Mucosa of descending colon (tissue), 3 donors: ENCODE results near the gene G6PC3. TPM values are rescaled to one million over a fixed set of nuclear protein-coding genes. Genes with fewer than 3 reads are reported as not detected.

Source experiments
- ATAC-seq: fragments of 200-7000 bp; cut with Tn5 transposase; one replicate; pipeline ENCODE4 v1.9.1; 2020; ENCODE audit warnings: mild to moderate bottlenecking, moderate library complexity
- DNase-seq, 3 donors: peaks; one replicate each; pipeline ENCODE4 v3.0.0-alpha.2; 2020
- H3K36me3 ChIP-seq: fragments of 200-600 bp; one replicate; pipeline ENCODE4 v1.8.0; 2021; ENCODE audit warnings: low read depth, mild to moderate bottlenecking
- H3K4me1 ChIP-seq: fragments of 200-600 bp; one replicate; pipeline ENCODE4 v1.8.0; 2021; ENCODE audit warnings: low read depth, mild to moderate bottlenecking
- H3K4me3 ChIP-seq: fragments of 200-600 bp; one replicate; pipeline ENCODE4 v1.8.0; 2021; ENCODE audit warnings: mild to moderate bottlenecking
- H3K9me3 ChIP-seq: fragments of 200-600 bp; one replicate; pipeline ENCODE4 v1.8.0; 2021; ENCODE audit warnings: mild to moderate bottlenecking
- intact Hi-C, 2 donors: fragments of 100-400 bp; cut with DNase I in 1 of 2; cut with micrococcal nuclease in 1 of 2; formaldehyde crosslinking; loops; one replicate each; pipeline versions ENCODE4 v1.11.0 to v1.11.1; 2022; cut with DNase I, micrococcal nuclease
- total RNA-seq, 3 donors: library from RNA; stranded (reverse); fragmentation: NEBNext Ultra II Directional in 2 of 3; extraction: Animal tissue kit (Norgen Biotek cat#: 25700) in 2 of 3; gene quantifications; one replicate each; pipeline versions ENCODE4 v1.2.1 to v1.2.4, GENCODE V29; 2021 to 2023
- TF ChIP-seq, protein P1 (sequence below): fragments of 200-600 bp; IDR thresholded peaks from one replicate; pipeline ENCODE4 v1.8.0; 2022; ENCODE audit warnings: antibody characterized with exemption, mild to moderate bottlenecking
- donor health status: DM: no; HTN: no; CAD: no; lungs with moderate emphysema.
- donor health status: DM: no; HTN: no; CAD: no.
- donor health status: DM: no; HTN: yes; CAD: no.

G6PC3 gene
- total RNA-seq, 3 donors from 2014 or later, result 29.5 to 48.1 (median 30.0) TPM

DNA sequence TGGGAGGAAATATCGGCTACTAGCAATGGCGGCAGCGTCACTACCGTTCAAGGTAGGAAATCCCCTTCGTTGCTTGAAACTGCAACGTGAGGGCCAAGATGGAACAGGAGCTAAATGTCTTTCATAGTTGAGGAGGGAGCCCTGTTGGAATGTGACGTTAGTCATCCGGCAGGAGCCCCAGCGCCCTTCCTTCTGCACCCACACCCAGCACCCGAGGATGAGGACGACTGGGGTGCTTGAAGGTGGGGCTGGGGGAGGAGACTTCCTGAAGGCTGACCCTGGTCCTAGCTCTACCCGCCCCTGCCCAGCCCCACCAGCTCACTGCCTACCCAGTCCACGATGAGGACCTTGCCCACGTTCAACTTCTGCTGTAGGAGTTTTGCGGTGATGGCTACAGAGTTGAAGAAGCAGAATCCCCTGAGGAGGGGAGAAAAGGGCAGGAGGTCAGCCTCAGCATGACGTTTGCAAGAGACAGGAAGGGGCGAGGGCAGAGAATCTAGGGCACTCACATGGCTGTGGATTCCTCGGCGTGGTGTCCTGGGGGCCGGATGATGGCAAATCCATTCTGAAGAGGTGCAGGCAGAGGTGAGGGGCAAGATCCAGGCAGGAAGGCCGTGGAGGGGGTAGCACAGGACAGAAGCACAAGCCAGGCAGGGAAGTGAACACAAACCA lies 11.9 kb downstream of the G6PC3 start:
- Histone ChIP-seq H3K36me3 (no peaks in the 10 kb centered on the region), H3K4me3 (no peak overlapping the region), H3K4me1 (peaks cover 3% of the 10 kb centered on the region), H3K9me3 (no peaks in the 10 kb centered on the region)
- TF ChIP-seq, protein P1, sequence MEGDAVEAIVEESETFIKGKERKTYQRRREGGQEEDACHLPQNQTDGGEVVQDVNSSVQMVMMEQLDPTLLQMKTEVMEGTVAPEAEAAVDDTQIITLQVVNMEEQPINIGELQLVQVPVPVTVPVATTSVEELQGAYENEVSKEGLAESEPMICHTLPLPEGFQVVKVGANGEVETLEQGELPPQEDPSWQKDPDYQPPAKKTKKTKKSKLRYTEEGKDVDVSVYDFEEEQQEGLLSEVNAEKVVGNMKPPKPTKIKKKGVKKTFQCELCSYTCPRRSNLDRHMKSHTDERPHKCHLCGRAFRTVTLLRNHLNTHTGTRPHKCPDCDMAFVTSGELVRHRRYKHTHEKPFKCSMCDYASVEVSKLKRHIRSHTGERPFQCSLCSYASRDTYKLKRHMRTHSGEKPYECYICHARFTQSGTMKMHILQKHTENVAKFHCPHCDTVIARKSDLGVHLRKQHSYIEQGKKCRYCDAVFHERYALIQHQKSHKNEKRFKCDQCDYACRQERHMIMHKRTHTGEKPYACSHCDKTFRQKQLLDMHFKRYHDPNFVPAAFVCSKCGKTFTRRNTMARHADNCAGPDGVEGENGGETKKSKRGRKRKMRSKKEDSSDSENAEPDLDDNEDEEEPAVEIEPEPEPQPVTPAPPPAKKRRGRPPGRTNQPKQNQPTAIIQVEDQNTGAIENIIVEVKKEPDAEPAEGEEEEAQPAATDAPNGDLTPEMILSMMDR, result no peak
- DNase-seq (peak in 1 of 3 donors; percentile 31), ATAC-seq (no peak)
- intact Hi-C loops, result no loop called here

DNA sequence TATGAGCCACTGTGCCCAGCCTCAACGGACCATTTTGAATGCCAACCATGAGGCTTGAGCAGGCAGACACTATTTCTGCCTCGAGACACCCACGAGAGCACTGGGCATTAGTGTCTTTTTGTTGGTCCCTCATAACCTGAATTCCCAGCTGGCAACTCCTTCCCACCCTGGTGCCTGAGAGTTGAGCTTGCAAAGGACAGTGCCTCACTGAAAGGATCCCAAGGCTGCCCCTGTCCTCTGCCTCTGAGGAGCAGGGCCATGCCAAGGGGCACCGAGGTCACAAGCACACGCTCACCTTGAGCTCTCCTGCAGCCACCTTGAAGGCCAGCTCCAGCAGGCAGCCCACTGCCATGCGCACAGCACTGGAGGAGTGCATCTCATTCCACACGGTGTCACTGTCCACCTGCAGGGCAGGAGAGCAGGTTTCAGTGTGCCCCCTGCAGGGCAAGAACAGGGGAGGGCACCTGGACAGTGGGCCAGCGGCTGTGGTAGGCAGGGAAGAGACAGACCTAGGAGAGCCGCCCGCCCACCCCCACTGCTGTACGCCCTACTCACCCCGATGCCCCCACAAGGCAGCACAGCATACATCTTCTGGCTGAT lies 12.8 kb downstream of the G6PC3 start:
- intact Hi-C loops, result no loop called here
- TF ChIP-seq, protein P1, result no peak
- H3K4me3 ChIP-seq, result no peak overlapping the region
- peak in 1 of 3 donors; percentile 30 for DNase-seq
- H3K4me1 ChIP-seq, result peaks cover 3% of the 10 kb centered on the region
- H3K9me3 ChIP-seq, result no peaks in the 10 kb centered on the region
- H3K36me3 ChIP-seq, result no peaks in the 10 kb centered on the region
- peak; percentile 52 for ATAC-seq

DNA sequence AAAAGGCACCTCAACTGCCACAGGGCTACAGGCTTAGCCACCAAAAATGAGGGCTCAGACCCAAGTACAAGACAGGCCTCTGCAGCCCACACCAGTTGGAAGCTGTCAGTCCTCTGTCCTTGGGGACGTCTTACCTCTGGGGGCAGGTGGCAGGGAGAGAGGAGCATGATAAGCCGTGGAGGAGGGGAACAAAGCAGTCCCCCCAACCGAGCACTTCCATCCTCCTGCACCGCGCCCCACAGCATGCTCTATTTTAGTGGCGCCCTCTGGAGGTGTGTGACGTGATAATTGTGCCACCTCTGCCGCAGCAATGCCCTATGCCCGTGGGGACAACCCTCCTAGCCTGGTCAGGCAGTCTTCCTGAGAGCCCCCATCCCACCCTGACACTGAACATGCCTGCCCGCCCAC lies 13.6 kb downstream of the G6PC3 start:
- intact Hi-C loops, result no loop called here
- TF ChIP-seq, protein P1, result no peak
- peak in 1 of 3 donors; percentile 40 for DNase-seq

DNA sequence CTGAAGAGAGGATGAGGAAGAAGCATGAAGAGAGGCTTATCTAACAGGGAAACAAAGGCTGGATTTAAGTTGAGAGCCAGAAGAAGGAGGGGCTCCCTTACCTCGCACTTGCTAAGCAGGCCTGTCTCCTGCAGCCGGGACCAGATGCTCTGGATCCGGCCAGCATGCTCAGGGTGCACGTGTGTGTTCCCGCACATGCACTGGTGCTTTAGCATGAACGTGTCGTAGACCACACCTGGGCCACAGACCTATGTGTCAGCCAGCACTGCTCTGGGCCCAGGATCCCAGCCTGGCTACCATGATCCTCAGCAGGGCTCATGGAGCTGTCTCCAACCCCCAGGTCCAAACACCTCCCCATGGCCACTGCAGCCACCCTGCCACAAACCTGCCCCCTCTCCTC lies 14.4 kb downstream of the G6PC3 start:
- intact Hi-C loops, result no loop called here
- no peak for DNase-seq
- ATAC-seq, result no peak
- Histone ChIP-seq H3K4me3 (no peak overlapping the region), H3K36me3 (no peaks in the 10 kb centered on the region), H3K4me1 (peaks cover 3% of the 10 kb centered on the region), H3K9me3 (no peaks in the 10 kb centered on the region)
- TF ChIP-seq, protein P1, result no peak

More for the DNA sequence above, 13.6 kb downstream of the G6PC3 start:
- no peaks in the 10 kb centered on the region for H3K36me3 ChIP-seq
- ATAC-seq, result peak; percentile 51
- H3K4me1 ChIP-seq, result peaks cover 3% of the 10 kb centered on the region
- H3K9me3 ChIP-seq, result no peaks in the 10 kb centered on the region
- H3K4me3 ChIP-seq, result no peak overlapping the region

DNA sequence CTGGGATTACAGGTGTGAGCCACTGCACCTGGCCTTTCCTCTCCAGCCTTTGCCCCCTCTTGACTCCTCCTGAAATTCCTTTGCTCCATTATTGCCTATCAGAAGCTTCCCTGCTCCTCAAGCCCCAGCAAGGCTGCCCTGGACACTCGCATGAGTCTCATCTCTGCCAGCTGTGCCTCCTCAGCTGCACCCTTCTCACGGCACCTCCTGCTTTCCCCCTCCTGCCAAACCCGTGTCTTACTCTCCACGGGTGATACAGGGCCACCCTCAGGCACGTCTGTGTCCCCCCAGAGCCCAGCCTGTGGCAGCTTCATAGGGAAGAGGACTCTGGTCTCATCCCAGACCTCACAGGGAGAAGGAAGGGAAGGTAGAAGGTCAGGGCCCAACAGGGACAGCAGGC lies 15.4 kb downstream of the G6PC3 start:
- intact Hi-C loops, result no loop called here
- H3K4me1 ChIP-seq, result peaks cover 3% of the 10 kb centered on the region

More for the DNA sequence above, 15.4 kb downstream of the G6PC3 start:
- no peak for DNase-seq
- no peak overlapping the region for H3K4me3 ChIP-seq
- H3K36me3 ChIP-seq, result no peaks in the 10 kb centered on the region
- ATAC-seq, result no peak
- no peaks in the 10 kb centered on the region for H3K9me3 ChIP-seq
- TF ChIP-seq, protein P1, result no peak
